HG03039 (cell line): ENCODE results near the gene GSTK1.
"Not testable (repeated sequence)": the region's sequence is repeated elsewhere in the genome, so short reads cannot be mapped to it uniquely, and the experiment has no call there.

ENCODE experiments used
- ATAC-seq: cut with Tn5 transposase; IDR thresholded peaks from one replicate; pipeline ENCODE4 v1.9.1; 2021; ENCODE audit warnings: mild to moderate bottlenecking, moderate library complexity; ENCODE audit not compliant: unreplicated experiment

GSTK1 gene

DNA sequence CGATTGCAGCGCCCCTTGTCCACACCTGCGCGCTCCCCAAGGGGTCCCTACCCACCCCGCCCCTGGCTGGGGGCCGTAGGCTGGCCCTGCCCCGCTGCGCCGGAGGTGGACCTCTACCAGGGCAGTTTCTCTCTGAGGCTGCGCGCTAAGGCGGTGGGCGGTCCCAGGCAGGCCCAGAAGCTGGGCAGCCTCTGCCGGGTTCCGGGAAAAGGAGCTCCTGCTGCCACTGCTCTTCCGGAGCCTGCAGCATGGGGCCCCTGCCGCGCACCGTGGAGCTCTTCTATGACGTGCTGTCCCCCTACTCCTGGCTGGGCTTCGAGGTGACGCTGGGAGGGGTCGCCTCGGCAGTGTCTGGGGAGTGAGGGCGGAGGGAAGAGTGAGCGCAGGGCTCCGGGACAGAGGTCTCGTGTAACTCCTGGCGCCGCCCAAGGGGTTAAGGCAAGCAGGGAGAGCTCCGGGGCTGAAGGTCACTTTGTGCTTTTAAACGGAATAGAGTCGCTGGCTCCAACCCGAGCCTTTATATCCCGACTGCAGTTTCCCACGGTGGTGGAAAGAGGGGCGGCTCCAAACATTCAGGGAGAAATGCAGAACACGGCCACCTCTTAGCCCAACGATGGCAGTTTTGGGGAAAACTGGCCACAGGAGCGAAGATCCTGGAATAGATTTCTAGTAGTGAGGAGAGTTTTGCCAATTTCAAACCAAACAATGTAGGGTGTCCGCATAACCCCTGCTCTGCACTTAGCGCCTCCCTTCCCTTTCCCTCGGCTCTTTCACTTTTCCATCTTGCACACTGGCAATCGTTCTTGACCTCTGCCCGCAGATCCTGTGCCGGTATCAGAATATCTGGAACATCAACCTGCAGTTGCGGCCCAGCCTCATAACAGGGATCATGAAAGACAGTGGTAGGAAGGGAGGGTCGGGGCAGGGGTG lies at the start of gene GSTK1:
GSTK1 (plus strand) TSS at position 176 of the 930 bp plus-strand sequence; CDS start at position 249, 73 bp downstream.
- peak; percentile 97 for ATAC-seq

DNA sequence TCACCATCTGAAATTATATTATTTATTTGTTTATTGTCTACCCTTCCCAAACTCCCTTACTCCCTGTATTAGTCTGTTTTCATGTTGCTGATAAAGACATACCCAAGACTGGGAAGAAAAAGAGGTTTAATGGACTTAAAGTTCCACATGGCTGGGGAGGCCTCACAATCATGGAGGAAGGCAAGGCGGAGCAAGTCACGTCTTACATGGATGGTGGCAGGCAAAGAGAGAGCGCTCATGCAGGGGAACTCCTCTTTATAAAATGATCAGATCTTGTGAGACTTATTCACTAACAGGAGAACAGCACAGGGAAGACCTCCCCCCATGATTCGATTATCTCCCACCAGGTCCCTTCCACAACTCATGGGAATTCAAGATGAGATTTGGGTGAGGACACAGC lies 49.8 kb upstream of the GSTK1 start:
- ATAC-seq, result not testable (repeated sequence)

DNA sequence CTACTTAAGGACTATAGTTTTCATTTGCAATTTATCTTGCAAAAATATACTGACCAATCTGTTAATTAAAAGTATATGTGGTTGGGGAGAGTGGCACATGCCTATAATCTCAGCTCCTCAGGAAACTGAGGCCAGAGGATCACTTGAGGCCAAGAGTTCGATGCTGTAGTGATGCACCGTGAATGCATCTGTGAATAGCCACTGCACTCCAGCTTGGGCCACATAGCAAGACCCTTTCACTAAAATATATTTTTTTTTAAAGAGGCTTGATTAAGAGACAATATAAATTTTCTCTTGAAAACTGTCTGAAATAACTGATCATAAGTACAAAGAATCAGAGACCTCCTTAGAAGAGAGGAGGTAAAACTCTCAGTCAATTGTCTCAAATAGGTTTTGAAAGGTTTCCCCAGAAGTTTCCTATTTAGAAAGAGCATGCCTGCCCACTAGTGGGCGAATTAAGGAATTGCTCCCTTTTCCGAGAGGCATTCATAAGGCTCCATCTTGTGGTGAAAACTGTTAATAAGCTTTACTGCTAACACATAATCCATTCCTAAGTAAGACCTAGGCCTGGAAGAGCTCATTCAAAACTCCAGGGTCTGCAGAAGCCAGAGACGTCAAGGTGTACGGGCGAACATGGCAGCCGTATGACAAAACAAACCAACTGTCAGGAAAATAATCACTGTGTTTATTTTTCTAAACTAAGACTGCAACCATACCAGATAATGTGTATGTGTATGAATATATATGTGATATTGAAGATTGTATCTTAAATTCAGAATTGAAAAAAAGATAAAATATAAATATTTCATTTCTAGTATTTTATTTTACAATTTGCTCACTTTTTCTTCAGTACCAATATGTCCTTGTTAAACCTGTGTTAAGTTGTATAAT lies 48.2 kb upstream of the GSTK1 start:
- peak; percentile 84 for ATAC-seq

DNA sequence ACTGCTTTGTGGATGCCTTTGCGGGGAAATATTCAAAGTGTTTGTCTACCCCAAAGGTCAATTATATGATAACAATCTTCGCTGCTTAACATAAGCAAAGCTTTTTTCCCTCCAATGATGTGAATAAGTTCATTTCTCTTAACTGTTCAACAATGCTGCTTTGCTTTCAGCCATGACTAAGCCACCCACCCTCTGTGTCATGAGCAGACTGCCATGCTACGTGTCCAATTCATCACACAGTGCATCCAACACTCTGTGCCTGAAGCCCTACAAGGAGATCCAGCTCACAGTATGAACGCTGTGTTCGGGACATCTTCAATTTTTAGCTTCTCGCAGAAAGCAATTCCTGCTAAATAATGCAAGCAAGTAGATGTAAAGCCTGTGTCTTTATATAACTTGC lies 47.1 kb upstream of the GSTK1 start:
- no peak for ATAC-seq

DNA sequence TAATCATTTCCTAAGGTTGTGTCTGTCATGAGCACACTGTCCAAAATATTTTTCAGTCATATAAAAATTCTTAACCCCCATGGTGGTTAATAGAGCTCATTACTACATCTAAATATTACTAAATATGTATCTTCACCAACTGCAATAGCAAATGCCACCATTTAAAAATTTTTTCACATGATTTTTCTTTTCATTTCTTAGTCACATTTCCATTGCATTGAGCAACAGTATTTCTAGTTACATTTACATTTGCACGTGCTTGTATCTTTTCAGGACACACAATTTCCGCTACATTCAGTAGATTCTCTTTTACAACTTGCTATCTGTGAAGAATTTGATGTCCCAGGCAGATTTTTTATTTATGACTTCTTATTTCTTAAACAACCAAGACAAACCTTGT lies 46.6 kb upstream of the GSTK1 start:
- ATAC-seq, result no peak

DNA sequence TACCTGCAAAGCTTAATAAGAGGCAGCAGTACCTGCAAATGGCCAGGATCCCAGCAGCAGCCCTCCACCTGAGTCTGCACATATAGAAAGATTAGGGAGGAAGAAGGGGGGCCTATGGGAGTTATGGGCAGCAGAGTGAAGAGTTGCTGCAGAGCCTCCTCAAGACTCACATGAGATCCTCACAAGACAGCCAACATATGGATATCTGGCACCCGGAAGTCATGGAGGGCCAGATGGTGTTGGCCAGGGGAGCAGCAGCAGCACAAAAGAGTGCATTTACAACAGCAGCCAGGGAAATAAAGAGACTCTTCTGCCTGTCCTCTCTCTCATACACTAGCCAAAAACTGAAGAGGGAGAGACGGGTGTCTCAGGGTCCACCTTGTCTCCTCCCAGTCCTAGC lies 45.4 kb upstream of the GSTK1 start:
- ATAC-seq, result no peak

DNA sequence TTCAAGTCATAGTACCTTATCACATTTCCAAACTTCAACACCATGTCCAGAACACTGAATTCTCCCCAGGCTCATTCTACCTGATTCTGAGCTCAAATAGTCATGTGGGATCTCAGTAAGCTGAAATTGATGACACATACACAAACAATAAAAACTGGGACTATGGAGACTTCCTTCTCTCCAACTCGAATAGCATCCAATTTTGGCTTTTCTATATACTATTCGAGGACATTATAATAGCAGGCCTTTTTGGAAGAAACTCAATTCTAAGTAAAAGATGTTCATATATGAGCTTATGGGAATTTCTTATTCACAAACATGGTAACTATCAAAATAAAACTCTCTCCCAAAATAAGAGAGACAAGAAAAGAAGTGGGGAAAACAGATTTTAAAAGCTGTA lies 42.0 kb upstream of the GSTK1 start:
- ATAC-seq, result no peak

DNA sequence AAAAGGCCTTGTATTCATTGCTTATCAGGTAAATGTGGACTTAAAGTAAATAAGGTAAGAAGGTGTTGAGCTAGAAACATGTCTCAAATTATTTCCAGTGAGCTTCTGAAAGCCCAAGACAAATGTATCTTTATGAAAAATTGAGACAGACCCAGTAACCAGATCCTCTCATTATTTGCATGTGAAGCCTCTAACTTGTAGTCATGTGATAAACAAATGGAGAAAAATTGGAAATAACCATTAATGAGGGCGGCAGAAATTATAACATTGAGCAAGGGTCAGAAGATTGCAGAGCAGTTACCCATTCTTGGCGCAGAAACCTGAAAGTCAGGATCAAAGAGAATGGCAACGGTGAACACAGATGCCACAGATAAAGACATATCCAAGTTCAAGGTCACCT lies 41.5 kb upstream of the GSTK1 start, which contains the start of gene TAS2R40:
TAS2R40 (plus strand) TSS at position 301 of the 400 bp plus-strand sequence; CDS start at position 343, 42 bp downstream.
- ATAC-seq, result no peak

DNA sequence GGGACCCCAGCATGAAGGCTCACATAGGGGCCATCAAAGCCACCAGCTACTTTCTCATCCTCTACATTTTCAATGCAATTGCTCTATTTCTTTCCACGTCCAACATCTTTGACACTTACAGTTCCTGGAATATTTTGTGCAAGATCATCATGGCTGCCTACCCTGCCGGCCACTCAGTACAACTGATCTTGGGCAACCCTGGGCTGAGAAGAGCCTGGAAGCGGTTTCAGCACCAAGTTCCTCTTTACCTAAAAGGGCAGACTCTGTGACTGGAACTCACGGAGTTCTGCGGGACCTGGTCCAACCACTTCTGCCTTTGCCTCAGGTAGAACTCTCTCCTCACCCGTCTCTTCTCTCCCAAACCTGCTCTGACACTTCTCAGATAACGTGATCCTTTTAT lies 40.5 kb upstream of the GSTK1 start:
- no peak for ATAC-seq

DNA sequence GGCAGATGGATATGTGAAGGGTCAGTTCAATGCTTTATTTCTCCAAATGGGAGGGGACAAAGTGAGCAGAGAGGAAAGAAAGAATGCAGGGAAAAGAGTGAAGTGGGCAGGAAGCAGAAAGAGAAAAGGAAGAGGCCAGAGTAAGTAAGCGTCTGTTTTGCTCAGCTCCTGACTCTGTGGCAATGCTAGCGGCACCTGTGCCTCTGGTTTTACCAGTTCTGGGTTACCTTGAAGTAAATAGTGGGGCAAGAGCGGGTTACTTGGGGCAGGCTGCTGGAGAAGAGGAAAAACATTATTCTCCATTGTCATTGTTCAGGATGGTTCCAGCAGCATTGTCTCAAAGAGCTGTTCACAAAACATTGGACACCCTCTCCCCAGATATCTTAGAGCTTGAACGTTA lies 39.5 kb upstream of the GSTK1 start:
- ATAC-seq, result no peak

DNA sequence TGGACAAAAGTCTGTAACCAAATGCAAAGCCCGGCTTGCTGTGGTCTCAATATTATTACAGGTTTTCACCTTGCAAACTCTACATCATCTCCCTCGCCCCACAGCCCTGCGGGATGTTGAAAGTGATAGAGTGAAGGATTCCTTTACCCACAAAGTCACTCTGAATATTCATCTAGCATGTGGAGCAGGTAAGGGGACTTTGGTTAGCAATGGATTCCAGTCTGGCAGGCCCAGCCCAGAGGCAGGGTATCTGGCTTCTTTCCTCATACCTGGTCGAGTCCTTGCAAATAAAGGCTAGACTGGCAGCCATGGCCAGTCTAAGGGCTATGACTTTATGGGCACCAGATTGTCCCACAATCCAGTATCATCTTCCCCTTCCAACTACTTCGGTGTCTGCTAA lies 38.2 kb upstream of the GSTK1 start:
- ATAC-seq, result no peak

DNA sequence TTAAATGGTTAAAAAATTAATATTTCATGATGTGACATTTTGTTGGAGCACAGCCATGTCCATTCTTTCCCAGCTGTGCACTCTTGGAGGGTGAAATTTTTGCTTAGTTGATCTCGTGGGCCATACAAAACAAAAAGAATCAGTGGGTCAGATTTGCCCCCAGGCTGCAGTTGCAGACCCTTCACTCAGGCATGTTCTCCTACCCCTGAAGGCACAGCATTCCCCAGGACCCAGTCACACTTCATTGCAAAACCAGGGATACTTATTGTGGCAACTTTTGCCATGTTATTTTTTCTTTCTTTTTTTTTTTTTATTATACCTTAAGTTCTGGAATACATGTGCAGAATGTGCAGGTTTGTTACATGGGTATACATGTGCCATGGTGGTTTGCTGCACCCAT lies 35.4 kb upstream of the GSTK1 start:
- ATAC-seq, result no peak

DNA sequence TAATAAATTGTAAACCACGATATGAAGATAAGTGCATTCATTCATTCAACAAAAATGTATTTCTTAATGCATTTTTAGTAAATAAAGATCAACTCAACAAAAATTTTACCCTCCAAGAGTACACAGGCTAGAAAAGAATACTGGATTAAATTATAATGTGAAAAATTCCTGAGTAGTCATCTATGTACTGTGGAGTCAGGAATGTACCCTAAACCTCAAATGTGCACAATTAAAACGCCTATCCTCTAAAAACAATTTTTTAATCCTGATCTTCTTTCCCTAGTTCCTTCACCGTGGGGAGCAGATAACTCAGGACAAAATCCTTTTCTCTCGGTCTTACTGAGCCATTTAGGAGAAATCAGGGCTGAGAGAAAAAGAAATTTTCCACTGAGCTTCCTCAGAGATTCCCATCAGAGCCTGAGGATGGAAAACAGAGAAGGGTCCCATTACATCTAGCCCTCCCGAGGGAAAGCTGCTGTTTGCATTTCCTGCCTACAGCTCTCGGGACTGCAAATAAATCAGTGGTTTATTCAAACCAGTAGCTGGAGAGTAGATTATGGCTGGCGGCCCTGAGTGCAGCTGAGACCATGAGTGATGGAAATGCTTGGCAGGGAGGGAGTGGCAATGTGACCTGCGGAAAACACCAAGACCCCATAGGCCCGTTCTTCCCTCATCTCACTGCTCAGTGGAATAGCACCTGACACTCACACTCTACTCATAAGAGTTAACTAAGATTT lies 34.0 kb upstream of the GSTK1 start:
- no peak for ATAC-seq

DNA sequence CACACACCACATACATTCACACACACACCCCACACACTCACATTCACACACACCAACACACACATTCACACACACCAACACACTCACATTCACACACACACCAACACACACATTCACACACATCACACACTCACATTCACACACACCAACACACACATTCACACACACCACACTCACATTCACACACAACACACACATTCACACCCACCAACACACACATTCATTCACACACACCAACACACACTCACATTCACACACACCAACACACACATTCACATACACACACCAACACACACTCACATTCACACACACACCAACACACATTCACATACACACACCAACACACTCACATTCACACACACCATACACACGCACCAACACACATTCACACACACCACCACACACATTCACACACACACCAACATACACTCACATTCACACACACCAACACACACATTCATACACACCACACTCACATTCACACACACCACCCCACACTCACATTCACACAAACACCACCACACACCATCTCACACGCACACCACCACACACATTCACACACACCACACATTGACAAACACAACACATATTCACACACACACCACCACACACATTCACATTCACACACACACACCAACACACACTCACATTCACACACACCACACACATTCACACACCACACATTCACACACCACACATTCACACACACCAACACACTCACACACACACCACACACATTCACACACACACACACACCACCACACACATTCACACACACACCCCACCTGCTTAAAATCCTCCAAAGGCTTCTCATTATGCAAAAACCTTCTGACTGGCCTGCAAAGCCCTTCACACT lies 32.4 kb upstream of the GSTK1 start:
- ATAC-seq, result no peak

DNA sequence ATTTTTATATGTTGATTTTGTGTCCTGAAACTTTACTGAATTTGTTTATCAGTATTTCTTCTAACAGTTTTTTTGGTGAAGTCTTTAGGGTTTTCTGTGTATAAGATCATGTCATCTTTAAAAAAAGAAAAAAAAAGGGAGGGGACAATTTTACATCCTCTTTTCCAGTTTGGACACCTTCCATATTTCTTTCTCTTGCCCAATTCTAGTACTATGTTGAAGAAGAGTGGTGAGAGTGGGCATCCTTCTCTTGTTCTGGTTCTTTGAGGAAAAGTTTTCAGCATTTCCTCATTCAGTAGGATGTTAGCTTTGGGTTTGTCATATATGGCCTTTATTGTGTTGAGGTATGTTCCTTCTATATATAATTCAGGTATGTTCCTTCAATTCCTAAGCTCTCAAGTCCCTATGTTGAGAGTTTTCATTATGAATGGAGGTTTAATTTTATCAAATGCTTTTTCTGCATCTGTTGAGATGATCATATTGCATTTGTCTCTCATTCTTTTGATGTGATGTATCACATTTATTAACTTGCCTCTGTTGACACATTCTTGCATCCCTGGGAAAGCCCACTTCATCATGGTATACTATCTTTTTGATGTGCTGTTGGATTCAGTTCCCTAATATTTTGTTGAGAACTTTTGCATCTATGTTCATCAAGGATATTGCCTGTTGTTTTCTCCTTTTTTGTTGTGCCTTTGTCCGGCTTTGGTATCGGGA lies 29.3 kb upstream of the GSTK1 start:
- ATAC-seq, result no peak

DNA sequence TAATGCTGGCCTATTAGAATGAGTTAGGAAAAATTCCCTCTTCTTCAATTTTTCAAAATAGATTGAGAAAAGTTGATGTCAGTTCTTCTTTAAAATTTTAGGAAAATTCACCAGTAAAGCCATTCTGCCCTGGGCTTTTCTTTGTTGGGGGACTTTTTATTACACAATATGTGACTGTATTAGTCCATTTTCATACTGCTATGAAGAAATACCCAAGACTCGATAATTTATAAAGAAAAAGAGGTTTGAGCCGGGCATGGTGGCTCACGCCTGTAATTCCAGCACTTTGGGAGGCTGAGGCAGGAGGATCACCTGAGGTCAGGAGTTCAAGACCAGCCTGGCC lies 28.7 kb upstream of the GSTK1 start:
- no peak for ATAC-seq

DNA sequence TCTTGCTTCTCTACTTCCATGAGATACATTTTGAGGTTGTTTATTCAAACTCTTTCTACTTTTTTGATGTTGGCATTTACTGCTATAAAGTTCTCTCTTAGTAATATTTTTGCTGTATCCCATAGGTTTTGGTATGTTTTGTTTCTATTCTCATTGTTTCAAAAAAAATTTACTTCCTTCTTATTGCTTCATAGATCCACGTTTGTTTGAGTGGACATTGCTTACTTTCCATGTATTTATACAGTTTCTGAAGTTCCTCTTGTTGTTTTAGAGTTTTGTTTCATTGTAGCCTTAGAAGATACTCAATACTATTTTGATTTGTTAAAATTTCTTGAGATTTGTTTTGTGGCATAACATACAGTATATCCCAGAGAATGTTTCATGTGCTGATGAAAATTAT lies 27.7 kb upstream of the GSTK1 start:
- no peak for ATAC-seq

DNA sequence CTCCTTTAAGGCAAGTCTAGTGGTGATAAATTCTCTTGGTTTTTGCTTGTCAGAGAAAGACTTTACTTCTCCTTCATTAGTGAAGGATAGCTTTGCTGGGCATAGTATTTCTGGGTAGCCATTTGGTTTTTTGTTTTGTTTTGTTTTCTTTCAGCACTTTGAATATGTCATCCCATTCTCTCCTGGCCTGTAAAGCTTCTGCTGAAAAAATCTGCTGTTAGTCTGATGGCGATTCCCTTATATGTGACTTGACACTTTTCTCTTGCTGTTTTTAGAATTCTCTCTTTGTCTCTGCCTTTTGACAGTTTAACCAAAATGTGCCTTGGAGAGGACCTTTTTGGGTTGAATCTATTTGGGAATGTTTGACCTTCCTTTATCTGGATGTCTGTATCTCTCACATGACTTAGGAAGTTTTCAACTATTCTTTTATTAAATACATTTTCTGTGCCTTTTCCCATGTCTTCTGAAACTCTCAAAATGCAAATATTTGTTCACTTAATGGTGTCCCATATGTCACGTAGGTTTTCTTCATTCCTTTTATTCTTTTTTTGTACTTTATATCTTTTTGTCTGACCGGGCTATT lies 26.7 kb upstream of the GSTK1 start:
- ATAC-seq, result no peak

DNA sequence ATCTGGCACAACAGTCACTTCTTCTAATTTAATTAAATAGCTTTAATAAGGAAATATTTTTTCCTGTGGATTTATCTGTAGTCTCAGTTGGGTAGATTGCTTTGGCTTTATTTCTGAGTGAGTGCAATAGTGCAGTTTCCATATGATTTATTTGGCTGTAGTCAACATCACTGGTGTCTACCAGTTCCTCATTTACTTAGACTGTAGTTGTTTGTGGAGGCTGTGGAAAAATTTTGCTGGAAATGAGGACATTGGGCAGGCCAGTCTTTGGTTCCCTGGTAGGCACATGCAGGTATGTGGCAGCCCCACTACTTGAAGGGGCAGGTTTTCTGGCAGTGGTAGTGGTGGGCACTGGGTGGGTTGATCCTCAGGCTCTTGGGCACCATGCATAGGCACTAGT lies 25.9 kb upstream of the GSTK1 start:
- no peak for ATAC-seq
